IMR-90 (cell line): ENCODE measurements around the gene FAM89B. TPM values are rescaled to one million over a fixed set of nuclear protein-coding genes. Genes with fewer than 3 reads are reported as not detected.

Experiments
- polyA plus RNA-seq, 3 experiments: library from polyadenylated mRNA; depleted of rRNA; stranded (reverse); fragments of >200 nt; gene quantifications; 2 replicates each; pipeline ENCODE4 v1.2.3, GENCODE V29; 2012; ENCODE audit warnings: low replicate concordance in 1 of 3
- total RNA-seq: library from RNA; depleted of rRNA; stranded (reverse); fragments of >200 nt; gene quantifications from 2 replicates; pipeline ENCODE4 v1.2.3, GENCODE V29; 2012
- TF ChIP-seq, protein P1 (sequence below): conservative IDR thresholded peaks from 2 replicates; pipeline ENCODE4 v1.5.1; 2012; ENCODE audit warnings: mild to moderate bottlenecking, low read depth, low read length, improper control_type of control experiment

Gene FAM89B
- total and polyA plus RNA-seq, 2 of the 4 experiments (the other 2 are of a cell fraction), result 12.0 to 65.5 TPM

DNA sequence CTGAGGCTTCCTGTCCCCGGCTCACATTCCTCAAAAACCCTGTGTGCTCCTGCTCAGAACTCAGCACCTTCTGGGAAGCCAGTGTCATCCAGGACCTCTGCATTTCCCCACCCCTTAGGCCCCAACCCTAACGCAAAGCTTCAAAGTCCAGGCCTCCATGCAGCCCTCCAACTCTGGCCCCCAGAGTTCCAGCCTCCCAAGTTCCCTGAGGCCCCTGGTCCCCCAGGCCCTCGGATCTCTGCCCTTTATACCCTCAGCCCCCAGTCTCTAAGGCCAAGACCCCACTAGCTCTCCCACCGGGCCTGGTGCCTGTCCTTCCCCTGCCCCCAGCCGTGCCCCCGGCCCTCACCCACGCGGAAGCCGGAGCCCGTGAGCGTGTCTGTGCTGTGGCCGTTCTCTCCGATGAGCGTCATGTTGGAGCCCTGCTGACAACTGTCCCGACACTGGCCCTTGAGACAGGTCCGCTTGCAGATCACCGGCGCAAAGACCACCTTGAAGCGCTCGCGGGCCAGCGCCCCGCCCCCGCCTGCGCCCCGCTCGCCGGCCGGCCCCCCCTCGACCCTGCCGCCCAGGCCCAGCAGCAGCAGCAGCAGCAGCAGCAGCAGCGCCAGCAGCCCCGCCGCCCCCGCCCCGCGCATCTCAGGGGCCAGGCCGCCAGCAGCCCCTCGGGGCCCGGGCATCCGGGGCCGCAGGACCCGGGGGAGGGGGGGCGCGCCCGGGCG lies 14.9 kb upstream of the FAM89B start (continued):
- TF ChIP-seq, protein P1, sequence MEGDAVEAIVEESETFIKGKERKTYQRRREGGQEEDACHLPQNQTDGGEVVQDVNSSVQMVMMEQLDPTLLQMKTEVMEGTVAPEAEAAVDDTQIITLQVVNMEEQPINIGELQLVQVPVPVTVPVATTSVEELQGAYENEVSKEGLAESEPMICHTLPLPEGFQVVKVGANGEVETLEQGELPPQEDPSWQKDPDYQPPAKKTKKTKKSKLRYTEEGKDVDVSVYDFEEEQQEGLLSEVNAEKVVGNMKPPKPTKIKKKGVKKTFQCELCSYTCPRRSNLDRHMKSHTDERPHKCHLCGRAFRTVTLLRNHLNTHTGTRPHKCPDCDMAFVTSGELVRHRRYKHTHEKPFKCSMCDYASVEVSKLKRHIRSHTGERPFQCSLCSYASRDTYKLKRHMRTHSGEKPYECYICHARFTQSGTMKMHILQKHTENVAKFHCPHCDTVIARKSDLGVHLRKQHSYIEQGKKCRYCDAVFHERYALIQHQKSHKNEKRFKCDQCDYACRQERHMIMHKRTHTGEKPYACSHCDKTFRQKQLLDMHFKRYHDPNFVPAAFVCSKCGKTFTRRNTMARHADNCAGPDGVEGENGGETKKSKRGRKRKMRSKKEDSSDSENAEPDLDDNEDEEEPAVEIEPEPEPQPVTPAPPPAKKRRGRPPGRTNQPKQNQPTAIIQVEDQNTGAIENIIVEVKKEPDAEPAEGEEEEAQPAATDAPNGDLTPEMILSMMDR, result no peak
